Astrocyte of the spinal cord (primary cell): ENCODE data around the gene HOXD3.

Experiments used
- DNase-seq: peaks from one replicate; pipeline ENCODE4 v3.0.0; 2011; ENCODE audit warnings: low read depth, low spot score
- H3K4me3 ChIP-seq: 2 replicates; pipeline ENCODE4 v1.5.1; 2011; ENCODE audit warnings: low read depth, mild to moderate bottlenecking, low read length, moderate library complexity
- CTCF ChIP-seq: IDR thresholded peaks from 2 replicates; pipeline ENCODE4 v1.5.1; 2012; ENCODE audit warnings: low read depth, mild to moderate bottlenecking, low read length, inconsistent platforms
- in situ Hi-C: cut with HindIII; loops from 2 replicates; pipeline ENCODE4 v1.10.0; 2017; ENCODE audit warnings: low sequenced_read_pairs

HOXD3 gene

DNA sequence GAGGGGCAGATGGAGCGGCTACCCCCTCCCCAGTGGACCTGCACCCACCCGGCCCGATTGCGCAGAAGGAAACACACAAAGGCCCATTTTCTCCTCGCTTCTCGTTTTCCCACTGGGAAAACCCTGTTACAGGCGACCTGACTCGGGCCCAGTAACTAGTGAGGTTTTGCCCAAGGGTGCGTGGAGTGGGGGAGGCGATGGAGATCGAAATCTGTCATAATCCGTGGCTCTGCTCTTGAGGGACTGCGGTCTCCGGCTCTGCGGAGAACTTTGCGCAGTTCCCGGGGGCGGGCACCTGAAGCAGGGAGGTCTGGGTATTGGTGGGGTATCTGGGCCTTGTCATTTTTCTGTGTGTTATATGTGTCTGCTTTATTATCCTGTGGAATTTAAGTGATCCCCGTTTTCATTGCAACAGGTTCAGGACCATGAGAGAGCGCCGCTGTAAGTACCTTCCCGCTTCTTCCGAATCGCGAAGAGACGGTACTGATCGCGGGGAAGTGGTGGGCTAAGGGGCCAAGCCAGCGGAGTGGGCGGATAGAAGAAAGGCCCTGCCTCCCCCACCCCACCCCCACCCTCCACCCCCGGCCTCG is 9.8 kb upstream of the HOXD3 start:
- no peak for DNase-seq
- no peak for TF ChIP-seq CTCF
- H3K4me3 ChIP-seq, result no peak overlapping the region
- in situ Hi-C loops, result no loop called here

DNA sequence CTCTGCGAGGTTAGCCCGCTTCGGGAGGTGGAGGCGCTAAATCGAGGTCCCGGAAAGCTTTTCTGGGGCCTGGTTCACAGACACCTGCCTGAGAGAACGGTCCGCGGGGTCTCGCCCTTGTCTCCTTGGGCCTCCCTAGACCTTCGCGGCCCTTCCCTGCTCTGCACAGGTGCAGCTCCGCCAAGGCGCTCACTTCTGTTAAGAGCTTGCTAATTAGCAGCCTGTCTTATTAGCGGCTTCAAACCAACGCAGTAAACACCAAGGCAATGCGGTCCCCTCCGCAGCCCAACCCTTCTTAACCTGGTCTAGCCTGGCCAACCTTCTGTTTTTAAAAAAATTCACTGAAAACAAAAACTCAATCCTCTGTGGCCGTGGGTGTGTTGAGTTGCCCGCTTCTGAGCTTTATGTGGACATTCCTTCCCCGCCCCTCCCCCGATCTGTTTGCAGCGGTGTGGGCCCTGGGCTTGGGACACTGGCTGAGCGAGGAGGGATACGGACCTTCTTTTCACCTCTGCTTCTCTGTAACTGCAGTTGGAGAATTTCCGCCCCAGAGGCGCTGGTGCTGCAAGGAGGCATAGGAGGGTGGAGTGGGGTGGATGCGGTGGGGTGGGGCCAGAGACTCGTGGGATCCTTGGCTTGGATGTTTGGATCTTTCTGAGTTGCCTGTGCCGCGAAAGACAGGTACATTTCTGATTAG is 9.2 kb upstream of the HOXD3 start:
- H3K4me3 ChIP-seq, result no peak overlapping the region
- TF ChIP-seq CTCF, result no peak
- DNase-seq, result no peak
- in situ Hi-C loops, result no loop called here

GRCh38 chr2:176148751-176149421 is 8.2 kb upstream of the HOXD3 start:
- no peak for TF ChIP-seq CTCF
- in situ Hi-C loops, result no loop called here
- no peak for DNase-seq
- H3K4me3 ChIP-seq, result no peak overlapping the region

DNA sequence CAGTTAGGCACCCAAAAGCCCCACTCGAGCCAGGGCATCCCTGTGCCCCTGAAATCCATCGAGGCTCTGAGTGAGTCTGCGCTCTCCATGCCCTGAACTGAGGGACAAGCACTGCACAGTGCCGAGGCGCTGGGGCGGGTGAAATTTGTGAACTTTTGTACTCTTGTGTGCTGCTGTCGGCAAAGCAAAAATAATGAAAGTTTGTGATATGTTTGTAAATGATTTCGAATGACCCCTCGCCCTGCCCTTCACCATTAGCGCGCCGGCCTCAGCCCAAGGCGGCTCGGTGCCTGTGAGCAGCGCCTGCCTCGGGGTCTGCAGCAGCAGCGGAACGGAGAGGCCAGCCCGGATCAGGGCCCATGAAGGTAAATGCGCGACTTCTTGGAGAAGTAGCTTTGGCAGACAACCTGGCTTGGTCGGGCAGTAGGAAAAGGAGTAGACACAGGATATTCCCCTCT is 7.6 kb upstream of the HOXD3 start:
- in situ Hi-C loops, result no loop called here
- no peak for TF ChIP-seq CTCF
- no peak for DNase-seq
- H3K4me3 ChIP-seq, result no peak overlapping the region

DNA sequence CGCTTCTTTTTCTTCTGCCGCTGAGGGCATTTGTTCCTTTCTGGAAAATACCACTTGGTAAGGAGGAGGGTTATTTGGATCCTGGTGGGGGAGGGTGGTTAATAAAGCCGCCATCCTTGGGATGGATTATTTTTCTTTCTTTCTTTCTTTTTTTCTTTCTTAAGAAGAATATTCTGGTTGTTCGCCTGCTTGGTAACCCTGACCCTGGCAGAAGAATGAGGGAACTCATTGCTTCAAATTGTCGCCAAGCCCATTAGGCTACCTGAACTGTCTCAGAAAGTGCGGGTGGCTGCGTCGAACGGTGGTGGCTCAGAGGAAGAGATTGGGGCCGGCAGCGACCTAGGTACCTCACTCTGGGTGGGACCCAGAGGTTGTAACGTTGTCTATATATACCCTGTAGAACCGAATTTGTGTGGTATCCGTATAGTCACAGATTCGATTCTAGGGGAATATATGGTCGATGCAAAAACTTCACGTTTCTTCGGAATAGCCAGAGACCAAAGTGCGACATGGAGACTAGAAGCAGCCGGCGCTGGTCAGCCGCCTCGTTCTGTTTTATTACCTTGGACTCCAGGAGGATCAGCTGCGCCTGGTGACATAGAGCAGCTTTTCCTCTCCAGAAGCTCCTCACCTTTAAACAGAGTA is 7.0 kb upstream of the HOXD3 start:
- H3K4me3 ChIP-seq, result no peak overlapping the region
- DNase-seq, result no peak
- TF ChIP-seq CTCF, result no peak
- in situ Hi-C loops, result no loop called here

DNA sequence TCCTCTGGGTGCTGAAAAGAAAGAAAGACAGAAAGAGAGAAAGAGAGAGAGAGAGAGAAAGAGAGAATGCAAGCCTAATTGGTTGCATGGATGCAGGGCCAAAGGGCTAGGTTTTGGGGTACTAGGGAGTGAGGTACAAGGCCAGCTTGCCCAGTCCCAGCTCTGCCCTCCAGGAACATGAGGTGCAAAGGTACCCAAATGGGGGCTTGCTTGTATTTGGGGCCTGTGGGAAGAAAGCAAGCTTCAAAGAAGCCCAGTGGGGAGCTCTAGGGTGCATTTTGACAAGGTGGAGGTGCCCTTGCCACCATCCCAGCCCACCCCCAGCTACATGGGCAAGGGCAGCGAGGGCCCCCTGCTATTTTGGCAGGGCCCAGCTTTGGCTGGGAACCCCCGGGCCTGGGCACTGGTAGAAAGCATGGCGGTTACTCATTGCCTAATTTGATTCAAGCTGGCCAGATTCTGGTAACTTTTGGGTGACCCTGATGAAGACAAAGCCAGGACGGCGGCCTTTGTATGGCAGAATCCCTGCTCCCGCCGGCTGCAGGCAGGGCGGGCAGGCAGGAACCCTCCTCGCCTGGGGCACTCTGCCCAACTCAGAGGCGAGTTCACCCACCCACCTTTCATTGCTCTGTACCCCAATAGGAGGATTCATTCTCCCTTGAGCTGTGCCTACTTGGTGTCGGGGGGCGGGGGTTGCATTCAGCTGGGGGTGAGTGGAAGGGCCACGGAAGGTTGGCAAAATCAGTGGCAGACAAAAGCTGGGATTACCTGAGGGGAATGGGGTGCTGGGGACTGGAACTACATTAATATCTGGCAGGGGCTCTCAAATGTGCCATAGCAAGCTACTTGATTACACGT is 6.3 kb upstream of the HOXD3 start:
- no peak overlapping the region for H3K4me3 ChIP-seq
- in situ Hi-C loops, result no loop called here
- TF ChIP-seq CTCF, result no peak

More for the DNA sequence above, 6.3 kb upstream of the HOXD3 start:
- no peak for DNase-seq
